K562 (cell line): ENCODE results near the gene ETV3L. TPM values are rescaled to one million over a fixed set of nuclear protein-coding genes. Genes with fewer than 3 reads are reported as not detected.

Source experiments
- BRD9 ChIP-seq: fragments of 450-650 bp; IDR thresholded peaks from 2 replicates; pipeline ENCODE4 v1.6.1; 2018; ENCODE audit warnings: low read depth; ENCODE audit not compliant: partially characterized antibody
- CBX5 ChIP-seq: IDR thresholded peaks from 2 replicates; pipeline ENCODE4 v1.6.1; 2014; ENCODE audit warnings: low read depth, borderline replicate concordance
- CREB5 ChIP-seq: fragments of 250-450 bp; sonication (Bioruptor Pico); IDR thresholded peaks from 2 replicates; pipeline ENCODE4 v1.5.0; 2020; ENCODE audit warnings: mild to moderate bottlenecking
- CTCFL ChIP-seq: IDR thresholded peaks from 2 replicates; pipeline ENCODE4 v1.6.1; 2011; ENCODE audit warnings: borderline replicate concordance, low read depth, mild to moderate bottlenecking, moderate library complexity, low read length; ENCODE audit not compliant: insufficient read depth, poor library complexity, severe bottlenecking
- FOXK2 ChIP-seq, 2 experiments: fragments of 450-650 bp; IDR thresholded peaks in 1 of 2; conservative IDR thresholded peaks in 1 of 2; 2 replicates each; pipeline ENCODE4 v1.6.1; 2016; ENCODE audit warnings: low read depth in 2 of 2, mild to moderate bottlenecking in 1 of 2
- HLTF ChIP-seq: fragments of 450-650 bp; IDR thresholded peaks from 2 replicates; pipeline ENCODE4 v1.6.1; 2016
- HNRNPH1 ChIP-seq: fragments of 200-400 bp; formaldehyde crosslinking; optimal IDR thresholded peaks from 2 replicates; pipeline ENCODE3; 2017; ENCODE audit warnings: low read depth, mild to moderate bottlenecking, low read length, moderate library complexity
- MTA3 ChIP-seq: fragments of 450-650 bp; formaldehyde crosslinking; IDR thresholded peaks from 2 replicates; pipeline ENCODE4 v1.6.1; 2017; ENCODE audit warnings: mild to moderate bottlenecking, borderline replicate concordance
- PCBP2 ChIP-seq: fragments of 200-400 bp; formaldehyde crosslinking; IDR thresholded peaks from 2 replicates; pipeline ENCODE4 v1.6.1; 2018; ENCODE audit warnings: low read length, low read depth, mild to moderate bottlenecking, moderate library complexity; ENCODE audit not compliant: poor library complexity, severe bottlenecking
- RCOR1 ChIP-seq, 2 experiments: IDR thresholded peaks; 2 replicates each; pipeline ENCODE4 v1.6.1; 2012; ENCODE audit warnings: low read depth in 2 of 2, low read length in 2 of 2, borderline replicate concordance in 1 of 2, improper control_type of control experiment in 1 of 2
- TBL1XR1 ChIP-seq, 2 experiments: IDR thresholded peaks; 2 replicates each; pipeline ENCODE4 v1.6.1; 2012; ENCODE audit warnings: improper control_type of control experiment in 2 of 2, low read length in 2 of 2, mild to moderate bottlenecking in 1 of 2
- ZNF124 ChIP-seq: sonication (generic); formaldehyde crosslinking; IDR thresholded peaks from 2 replicates; pipeline ENCODE4 v1.8.1; 2022; ENCODE audit warnings: missing genetic modification reagents
- ZNF133 ChIP-seq: fragments of 250-450 bp; sonication (Bioruptor Pico); IDR thresholded peaks from 2 replicates; pipeline ENCODE4 v1.4.0; 2020; ENCODE audit warnings: mild to moderate bottlenecking
- ZNF24 ChIP-seq: fragments of 450-650 bp; IDR thresholded peaks from 2 replicates; pipeline ENCODE4 v1.6.1; 2016
- ZNF449 ChIP-seq: fragments of 250-450 bp; sonication (Bioruptor Pico); IDR thresholded peaks from 2 replicates; pipeline ENCODE4 v1.8.0; 2022; ENCODE audit warnings: moderate library complexity, mild to moderate bottlenecking, inconsistent platforms
- polyA plus RNA-seq, 8 experiments: library from polyadenylated mRNA; depleted of rRNA in 4 of 8; stranded (reverse) in 5 of 8; unstranded in 3 of 8; fragments of >200 nt; fragmentation: Nextera tagmentation in 2 of 8; fragmentation: Illumina TruSeq in 1 of 8; extraction: Ambion mirVana in 2 of 8; extraction: Trizol in 1 of 8; gene quantifications; 2 replicates each; pipeline versions ENCODE4 v1.2.1 to v1.2.3, GENCODE V29; 2011 to 2014; ENCODE audit warnings: inconsistent platforms in 1 of 8, missing spikeins in 1 of 8
- total RNA-seq, 7 experiments: library from RNA; depleted of rRNA in 6 of 7; stranded (reverse); fragments of >200 nt in 6 of 7; fragmentation: Illumina TruSeq in 2 of 7; extraction: Trizol in 2 of 7; gene quantifications; 2 replicates each; pipeline versions ENCODE4 v1.2.1 to v1.2.3, GENCODE V29; 2011 to 2021; ENCODE audit warnings: low replicate concordance in 1 of 7
- TF ChIP-seq, protein P1 (sequence below): sonication (generic); formaldehyde crosslinking; IDR thresholded peaks from 2 replicates; pipeline ENCODE4 v1.4.0; 2020; ENCODE audit warnings: mild to moderate bottlenecking, missing genetic modification reagents
- TF ChIP-seq, protein P2 (sequence below): IDR thresholded peaks from 2 replicates; pipeline ENCODE4 v1.6.1; 2011; ENCODE audit not compliant: insufficient read length; ENCODE audit errors: extremely low read depth

Gene ETV3L
- total and polyA plus RNA-seq, 9 of the 15 experiments (the other 6 are each of a cell fraction or from before 2014, with no cell fraction given) = not detected

DNA sequence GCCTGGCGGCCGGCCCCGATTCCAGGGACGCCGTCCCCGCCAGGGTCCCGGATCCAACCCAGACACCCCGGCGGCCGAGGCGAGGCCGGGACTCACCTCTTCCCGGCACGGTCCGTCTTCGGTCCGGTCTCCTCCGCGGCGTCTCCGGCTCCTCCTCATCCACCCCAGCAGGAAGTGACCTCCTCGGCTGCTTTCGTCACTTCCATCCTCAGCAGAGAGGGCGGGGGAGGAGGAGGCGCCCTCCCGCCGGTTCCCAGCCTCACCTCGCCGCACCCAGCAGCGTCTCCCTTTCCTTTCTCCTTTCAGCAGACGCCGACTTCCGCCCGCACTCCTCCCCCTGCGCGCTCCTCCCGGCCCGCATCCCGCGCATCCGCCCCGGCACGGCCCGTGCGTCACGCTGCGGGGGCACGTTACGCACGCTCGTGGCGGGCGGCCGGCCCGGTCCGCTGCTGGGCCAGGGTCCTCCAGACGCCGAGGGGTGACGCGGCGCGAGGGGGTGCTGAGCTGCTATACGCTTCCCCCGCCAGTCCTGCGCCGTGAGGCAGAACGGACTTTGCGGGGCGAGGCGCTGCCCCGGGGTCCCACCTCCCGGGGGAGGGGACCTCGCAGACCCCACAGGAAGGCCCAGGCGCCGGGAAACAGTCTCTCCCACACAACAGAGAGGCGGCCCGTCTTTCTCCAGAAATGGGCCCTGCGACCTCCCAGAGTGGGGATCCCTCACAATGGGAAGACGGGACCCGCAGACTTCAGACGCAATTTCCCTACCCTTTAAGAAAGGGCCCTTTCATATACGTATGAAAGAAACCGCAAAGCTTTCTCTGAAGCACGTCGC is 38.8 kb upstream of the ETV3L start, which contains the start of gene ETV3 (continued):
- TF ChIP-seq CREB5 = no peak
- TF ChIP-seq ZNF24 = no peak
- TF ChIP-seq, protein P1, sequence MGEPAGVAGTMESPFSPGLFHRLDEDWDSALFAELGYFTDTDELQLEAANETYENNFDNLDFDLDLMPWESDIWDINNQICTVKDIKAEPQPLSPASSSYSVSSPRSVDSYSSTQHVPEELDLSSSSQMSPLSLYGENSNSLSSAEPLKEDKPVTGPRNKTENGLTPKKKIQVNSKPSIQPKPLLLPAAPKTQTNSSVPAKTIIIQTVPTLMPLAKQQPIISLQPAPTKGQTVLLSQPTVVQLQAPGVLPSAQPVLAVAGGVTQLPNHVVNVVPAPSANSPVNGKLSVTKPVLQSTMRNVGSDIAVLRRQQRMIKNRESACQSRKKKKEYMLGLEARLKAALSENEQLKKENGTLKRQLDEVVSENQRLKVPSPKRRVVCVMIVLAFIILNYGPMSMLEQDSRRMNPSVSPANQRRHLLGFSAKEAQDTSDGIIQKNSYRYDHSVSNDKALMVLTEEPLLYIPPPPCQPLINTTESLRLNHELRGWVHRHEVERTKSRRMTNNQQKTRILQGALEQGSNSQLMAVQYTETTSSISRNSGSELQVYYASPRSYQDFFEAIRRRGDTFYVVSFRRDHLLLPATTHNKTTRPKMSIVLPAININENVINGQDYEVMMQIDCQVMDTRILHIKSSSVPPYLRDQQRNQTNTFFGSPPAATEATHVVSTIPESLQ (CRISPR knock-in tag) = no peak
- TF ChIP-seq ZNF133 (CRISPR knock-in tag) = no peak
- TF ChIP-seq HNRNPH1 = no peak
- peak in 1 of 2 experiments; percentile 61; a peak in 1 of 4 replicates for TF ChIP-seq RCOR1 (IDR thresholded peaks at IDR 0.05; ENCODE audit: borderline replicate concordance in 1 of 2, low read depth in 2 of 2, low read length in 2 of 2)
- no peak for TF ChIP-seq ZNF449 (CRISPR knock-in tag)
- no peak for TF ChIP-seq PCBP2
- TF ChIP-seq HLTF = no peak
- no peak for TF ChIP-seq CTCFL
- no peak for TF ChIP-seq BRD9
- TF ChIP-seq MTA3 = peak; percentile 86; the same call in 1 of the 2 replicates
- peak in 1 of 2 experiments; percentile 28; a peak in 1 of 4 replicates for TF ChIP-seq TBL1XR1 (IDR thresholded peaks at IDR 0.05; ENCODE audit: low read length in 2 of 2)
- no peak for TF ChIP-seq FOXK2 (conservative IDR thresholded peaks at IDR 0.05 in 1 of 2, IDR thresholded peaks at IDR 0.05 in 1 of 2; ENCODE audit: low read depth in 2 of 2)
- no peak for TF ChIP-seq CBX5
- TF ChIP-seq ZNF124 (CRISPR knock-in tag) = 0 out of 2 replicates have a peak, but pooled peaks have one; percentile 76
- TF ChIP-seq, protein P2, sequence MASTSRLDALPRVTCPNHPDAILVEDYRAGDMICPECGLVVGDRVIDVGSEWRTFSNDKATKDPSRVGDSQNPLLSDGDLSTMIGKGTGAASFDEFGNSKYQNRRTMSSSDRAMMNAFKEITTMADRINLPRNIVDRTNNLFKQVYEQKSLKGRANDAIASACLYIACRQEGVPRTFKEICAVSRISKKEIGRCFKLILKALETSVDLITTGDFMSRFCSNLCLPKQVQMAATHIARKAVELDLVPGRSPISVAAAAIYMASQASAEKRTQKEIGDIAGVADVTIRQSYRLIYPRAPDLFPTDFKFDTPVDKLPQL = no peak
